Small intestine (tissue), 7 donors: ENCODE data around the gene SH2B3. TPM values are rescaled to one million over a fixed set of nuclear protein-coding genes. Genes with fewer than 3 reads are reported as not detected.

ENCODE experiments used
- DNase-seq, 2 donors: peaks; one replicate each; pipeline versions ENCODE4 v3.0.0 to v3.0.0-alpha.2; 2013
- FAIRE-seq: peaks from 2 replicates; lab custom pipeline; 2012; peaks lifted over from hg19 to GRCh38; lab: Jason Lieb, UNC
- H3K27ac ChIP-seq, 3 donors: one replicate each; pipeline ENCODE4 v1.5.1; 2013; ENCODE audit warnings: low read length in 2 of 3, mild to moderate bottlenecking in 2 of 3, control low read depth in 1 of 3, inconsistent platforms in 1 of 3, low read depth in 1 of 3, moderate library complexity in 1 of 3
- H3K27me3 ChIP-seq, 3 donors: one replicate each; pipeline ENCODE4 v1.6.1; 2013; ENCODE audit warnings: low read length in 3 of 3, inconsistent platforms in 1 of 3; ENCODE audit not compliant: control insufficient read depth in 3 of 3, insufficient read depth in 3 of 3
- H3K36me3 ChIP-seq, 3 donors: one replicate each; pipeline ENCODE4 v1.6.1; 2013; ENCODE audit warnings: low read length in 3 of 3, inconsistent platforms in 1 of 3, low read depth in 1 of 3, mild to moderate bottlenecking in 1 of 3, moderate library complexity in 1 of 3; ENCODE audit not compliant: control insufficient read depth in 3 of 3, insufficient read depth in 2 of 3
- H3K4me1 ChIP-seq, 3 donors: one replicate each; pipeline ENCODE4 v1.6.1; 2013; ENCODE audit warnings: low read length in 2 of 3, inconsistent platforms in 1 of 3, low read depth in 1 of 3, mild to moderate bottlenecking in 1 of 3, moderate library complexity in 1 of 3; ENCODE audit not compliant: control insufficient read depth in 3 of 3, insufficient read depth in 2 of 3
- H3K4me3 ChIP-seq, 3 donors: one replicate each; pipeline ENCODE4 v1.5.1; 2013; ENCODE audit warnings: low read length in 3 of 3, control low read depth in 1 of 3, inconsistent platforms in 1 of 3, low read depth in 1 of 3, mild to moderate bottlenecking in 1 of 3, moderate library complexity in 1 of 3
- H3K9me3 ChIP-seq, 2 donors: one replicate each; pipeline ENCODE4 v1.6.1; 2013; ENCODE audit warnings: low read depth in 1 of 2, low read length in 1 of 2; ENCODE audit not compliant: control insufficient read depth in 2 of 2, insufficient read depth in 1 of 2
- WGBS, 3 donors: extraction: QIAGEN DNeasy Blood & Tissue Kit; methylation state at CpG; one replicate each; pipeline ENCODE4 v1.1.7; 2013; 5-methylcytosine and 5-hydroxymethylcytosine counted together
- polyA plus RNA-seq, 4 donors: library from polyadenylated mRNA; stranded (reverse) in 3 of 4; unstranded in 1 of 4; fragments of 200-250 nt in 3 of 4; fragments of 120-200 nt in 1 of 4; gene quantifications; one replicate each; pipeline versions ENCODE4 v1.2.1 to v1.2.3, GENCODE V29; 2013
- donor health status: healthy with polysubstance abuse.
- donor health status: control.
- donor health status: control.
- donor health status: Bipolar disorder and iron deficiency.
- donor health status: healthy.

The SH2B3 gene
- polyA plus RNA-seq, 4 donors, result 0.67 to 14.9 (median 6.9) TPM

DNA sequence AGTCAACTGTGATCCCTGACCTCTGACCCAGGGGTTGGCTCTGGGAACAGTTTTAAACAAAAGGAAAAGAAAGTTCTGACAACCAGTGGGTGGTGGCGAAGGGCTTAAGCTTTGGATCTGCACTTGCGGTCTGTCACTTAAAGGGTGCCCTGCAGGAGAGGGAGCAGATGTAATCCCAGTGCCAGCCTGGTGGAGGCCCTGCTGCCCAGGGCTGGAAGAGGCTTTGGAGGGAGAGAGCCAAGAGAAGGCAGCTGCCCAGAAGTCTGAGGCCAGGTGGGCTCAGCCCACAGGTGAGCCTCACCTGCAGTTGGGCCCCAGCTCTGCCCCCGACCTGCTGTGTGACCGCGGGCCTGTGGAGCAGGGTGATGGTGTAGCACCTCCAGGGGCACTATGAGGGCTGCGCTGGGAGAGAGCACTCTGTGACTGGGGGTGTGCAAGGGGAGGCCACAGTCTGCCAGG, 19.1 kb downstream of the SH2B3 start:
- DNase-seq (no peak), FAIRE-seq (no peak)
- Histone ChIP-seq H3K36me3 (peaks cover 0 to 39% (median 3%) of the 10 kb centered on the region in 3 donors), H3K9me3 (no peaks in the 10 kb centered on the region), H3K4me1 (peaks cover 0 to 7% (median 0%) of the 10 kb centered on the region in 3 donors), H3K4me3 (no peak overlapping the region), H3K27ac (no peak overlapping the region), H3K27me3 (no peaks in the 10 kb centered on the region)
- 92 to 94% (median 92%) methylated on average over 6 of the region's 6 CpGs for WGBS, 3 donors

DNA sequence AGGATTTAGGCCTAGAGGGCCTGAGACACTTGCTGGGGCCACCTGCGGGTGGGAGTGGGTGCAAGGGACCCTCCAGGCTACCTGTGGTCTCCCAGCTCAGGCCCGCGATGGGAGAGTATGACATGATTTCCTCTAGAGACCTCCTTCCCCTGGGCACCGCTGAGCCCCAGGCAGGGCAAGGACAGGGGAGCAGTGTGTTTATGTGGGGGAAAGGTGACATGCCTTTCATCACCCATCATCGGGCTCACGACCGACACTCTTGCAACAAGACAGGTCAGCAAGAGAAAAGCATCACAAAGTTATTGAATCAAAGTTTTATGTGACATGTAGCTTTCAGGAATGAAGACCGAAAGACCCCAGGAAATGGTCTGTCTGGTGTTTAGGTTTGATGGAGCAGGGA, 19.9 kb downstream of the SH2B3 start:
- DNase-seq, result no peak
- peaks cover 0 to 11% (median 0%) of the 10 kb centered on the region in 3 donors for H3K4me1 ChIP-seq

DNA sequence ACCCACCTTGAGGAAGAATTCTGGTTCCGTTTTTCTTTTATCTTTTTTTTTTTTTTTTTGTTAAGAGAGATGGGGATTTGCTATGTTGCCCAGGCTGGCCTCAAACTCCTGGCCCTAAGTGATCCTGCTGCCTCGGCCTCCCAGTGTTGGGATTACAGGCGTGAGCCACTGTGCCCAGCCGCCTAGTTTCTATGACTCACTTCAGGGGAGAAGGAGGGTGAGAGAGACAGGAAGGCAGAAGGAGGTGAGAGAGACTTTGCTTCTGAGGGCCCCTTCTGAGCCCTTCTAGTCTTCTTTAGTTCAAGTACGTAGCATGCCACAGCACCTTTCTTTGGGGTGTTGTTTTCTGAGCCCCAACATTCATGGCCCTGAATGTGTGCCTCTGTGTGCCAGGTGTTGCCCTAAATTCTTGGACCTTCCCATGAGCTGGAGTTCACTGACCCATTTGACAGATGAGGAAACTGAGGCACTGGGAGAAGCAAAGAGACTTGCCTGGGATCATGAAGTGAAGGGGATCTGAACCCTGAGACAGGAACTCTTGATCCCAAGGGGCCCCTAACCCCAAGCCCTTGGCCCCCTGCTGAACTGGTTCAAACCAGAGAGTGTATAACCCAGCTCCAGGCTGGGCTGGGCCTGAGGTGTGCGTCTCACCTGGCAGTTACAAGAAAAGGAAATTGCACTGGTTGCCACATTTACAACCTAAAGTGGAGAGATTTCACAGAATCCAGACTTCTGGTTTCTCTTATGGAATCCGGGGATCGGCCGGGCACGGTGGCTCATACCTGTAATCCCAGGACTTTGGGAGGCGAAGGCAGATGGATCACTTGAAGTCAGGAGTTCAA, 20.8 kb downstream of the SH2B3 start:
- FAIRE-seq (no peak), DNase-seq (no peak)
- peak overlapping the region in 1 of 3 donors; percentile 52 for H3K27ac ChIP-seq
- no peaks in the 10 kb centered on the region for H3K27me3 ChIP-seq
- H3K9me3 ChIP-seq, result no peaks in the 10 kb centered on the region
- H3K36me3 ChIP-seq, result peaks cover 0 to 29% (median 0%) of the 10 kb centered on the region in 3 donors
- no peak overlapping the region for H3K4me3 ChIP-seq
- H3K4me1 ChIP-seq, result peaks cover 0 to 17% (median 0%) of the 10 kb centered on the region in 3 donors
- WGBS, 3 donors, result 77 to 82% (median 81%) methylated on average over 11 of the region's 11 CpGs

More for the DNA sequence above, 19.9 kb downstream of the SH2B3 start:
- H3K27me3 ChIP-seq, result no peaks in the 10 kb centered on the region
- peak overlapping the region in 1 of 3 donors; percentile 22 for H3K27ac ChIP-seq
- no peaks in the 10 kb centered on the region for H3K9me3 ChIP-seq
- no peak overlapping the region for H3K4me3 ChIP-seq
- 71 to 80% (median 74%) methylated on average over 8 of the region's 8 CpGs for WGBS, 3 donors
- peaks cover 0 to 34% (median 3%) of the 10 kb centered on the region in 3 donors for H3K36me3 ChIP-seq
- FAIRE-seq, result no peak

DNA sequence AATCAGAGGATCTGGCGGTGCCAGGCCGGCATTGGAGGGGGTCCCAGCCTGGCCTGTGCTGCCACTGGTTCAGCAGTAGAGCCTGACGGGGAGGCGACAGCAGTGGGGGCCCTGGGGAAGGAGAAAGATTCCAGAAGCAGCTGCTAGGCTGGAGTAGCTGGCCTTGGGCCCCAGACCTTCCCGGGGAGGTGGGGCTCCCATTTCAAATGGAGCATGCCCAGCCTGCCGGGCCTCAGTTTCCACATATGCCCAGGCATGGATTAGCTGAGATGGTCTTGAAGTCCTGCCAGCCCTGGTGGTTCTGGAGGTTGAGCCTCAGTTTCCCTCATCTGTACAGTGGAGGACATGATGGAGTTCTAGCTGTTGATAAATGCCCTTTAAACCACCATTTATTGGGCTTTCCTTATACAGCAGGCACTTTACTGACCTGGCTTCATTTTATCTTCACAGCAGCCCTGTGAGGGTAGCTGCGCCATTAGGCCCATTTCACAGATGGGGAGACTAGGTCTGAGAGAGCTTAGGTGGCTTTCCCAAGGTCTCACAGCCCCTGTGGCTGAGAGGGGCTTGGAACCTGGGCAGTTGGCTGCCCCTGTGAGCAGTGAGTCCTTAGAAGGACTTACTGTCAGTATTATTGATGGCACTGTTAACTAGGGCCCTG, 21.8 kb downstream of the SH2B3 start:
- no peaks in the 10 kb centered on the region for H3K9me3 ChIP-seq
- peak overlapping the region in 1 of 3 donors; percentile 22 for H3K27ac ChIP-seq
- no peak overlapping the region for H3K4me3 ChIP-seq
- WGBS, 3 donors, result 89 to 99% (median 91%) methylated on average over 7 of the region's 7 CpGs
- FAIRE-seq (no peak), DNase-seq (no peak)
- H3K27me3 ChIP-seq, result no peaks in the 10 kb centered on the region
- H3K36me3 ChIP-seq, result peaks cover 0 to 29% (median 0%) of the 10 kb centered on the region in 3 donors
- peaks cover 0 to 21% (median 0%) of the 10 kb centered on the region in 3 donors for H3K4me1 ChIP-seq

GRCh38 chr12:111428081-111428727, 22.5 kb downstream of the SH2B3 start:
- DNase-seq, result no peak
- no peak for FAIRE-seq
- 70 to 74% (median 71%) methylated on average over 9 of the region's 9 CpGs for WGBS, 3 donors
- peaks cover 0 to 29% (median 0%) of the 10 kb centered on the region in 3 donors for H3K36me3 ChIP-seq
- H3K4me1 ChIP-seq, result peaks cover 0 to 21% (median 0%) of the 10 kb centered on the region in 3 donors
- H3K27me3 ChIP-seq, result no peaks in the 10 kb centered on the region
- H3K9me3 ChIP-seq, result no peaks in the 10 kb centered on the region
- H3K27ac ChIP-seq, result peak overlapping the region in 2 of 3 donors; percentile 33 to 69
- no peak overlapping the region for H3K4me3 ChIP-seq

GRCh38 chr12:111428728-111429175, 23.0 kb downstream of the SH2B3 start:
- Histone ChIP-seq H3K27ac (peak overlapping the region in 2 of 3 donors; percentile 33 to 69), H3K9me3 (no peaks in the 10 kb centered on the region), H3K36me3 (peaks cover 0 to 31% (median 0%) of the 10 kb centered on the region in 3 donors), H3K4me3 (no peak overlapping the region), H3K27me3 (no peaks in the 10 kb centered on the region), H3K4me1 (peaks cover 0 to 21% (median 0%) of the 10 kb centered on the region in 3 donors)
- DNase-seq, result no peak
- WGBS, 3 donors, result 35 to 45% (median 39%) methylated on average over 10 to 20 of the region's 21 CpGs
- no peak for FAIRE-seq

GRCh38 chr12:111429828-111430432, 24.2 kb downstream of the SH2B3 start:
- FAIRE-seq (no peak), DNase-seq (peak in 1 of 2 donors; percentile 39)
- no peaks in the 10 kb centered on the region for H3K27me3 ChIP-seq
- no peaks in the 10 kb centered on the region for H3K9me3 ChIP-seq
- peaks cover 0 to 25% (median 0%) of the 10 kb centered on the region in 3 donors for H3K36me3 ChIP-seq
- H3K4me3 ChIP-seq, result no peak overlapping the region
- peak overlapping the region; percentile 5 to 65 (median 18) for H3K27ac ChIP-seq
- WGBS, 3 donors, result 49 to 66% (median 63%) methylated on average over 21 of the region's 21 CpGs
- peaks cover 0 to 21% (median 0%) of the 10 kb centered on the region in 3 donors for H3K4me1 ChIP-seq
